Midbrain (tissue), 1 donor: Measurements from ENCODE around the gene SH3PXD2B.
"Not testable (repeated sequence)": the region's sequence is repeated elsewhere in the genome, so short reads cannot be mapped to it uniquely, and the experiment has no call there.

Source experiments
- DNase-seq: peaks from one replicate; lab custom pipeline; 2025; lab: John Stamatoyannopoulos, UW

Gene SH3PXD2B

DNA sequence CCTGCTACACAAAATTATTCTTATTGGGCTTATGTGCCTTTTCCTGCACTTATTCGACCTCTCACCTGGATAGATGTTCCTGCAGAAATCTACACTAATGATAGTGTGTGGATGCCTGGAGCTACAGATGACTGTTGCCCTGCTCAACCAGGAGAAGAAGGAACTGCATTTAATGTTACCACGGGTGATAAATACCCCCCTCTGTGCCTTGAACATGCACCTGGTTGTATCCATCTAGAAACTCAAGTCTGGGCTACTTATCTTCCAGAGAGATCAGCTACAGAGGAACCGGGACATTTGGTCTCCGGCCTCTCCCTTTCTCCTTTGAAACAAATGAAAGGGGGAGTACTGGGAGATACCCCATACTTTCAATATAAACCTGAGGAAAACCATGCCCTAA lies 54.5 kb downstream of the SH3PXD2B start:
- DNase-seq: no peak

DNA sequence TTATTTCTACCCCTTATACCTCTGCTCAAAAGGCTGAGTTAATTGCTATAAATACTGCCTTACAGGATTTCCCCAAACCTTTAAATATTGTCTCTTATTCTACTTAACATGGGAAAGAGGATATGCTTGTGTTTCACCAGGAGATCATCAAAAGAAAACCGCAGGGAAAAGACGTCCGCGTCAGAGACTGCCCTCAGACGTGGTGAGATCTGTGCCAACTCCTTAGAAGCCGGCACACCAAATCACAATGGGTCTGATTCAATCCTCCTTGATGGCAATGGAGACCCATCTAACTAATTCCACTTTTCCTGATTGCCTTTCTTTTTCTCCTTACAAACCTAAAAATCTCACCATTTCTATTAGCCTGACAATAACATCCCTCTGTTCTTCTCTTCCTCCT lies 55.0 kb downstream of the SH3PXD2B start:
- DNase-seq: no peak

DNA sequence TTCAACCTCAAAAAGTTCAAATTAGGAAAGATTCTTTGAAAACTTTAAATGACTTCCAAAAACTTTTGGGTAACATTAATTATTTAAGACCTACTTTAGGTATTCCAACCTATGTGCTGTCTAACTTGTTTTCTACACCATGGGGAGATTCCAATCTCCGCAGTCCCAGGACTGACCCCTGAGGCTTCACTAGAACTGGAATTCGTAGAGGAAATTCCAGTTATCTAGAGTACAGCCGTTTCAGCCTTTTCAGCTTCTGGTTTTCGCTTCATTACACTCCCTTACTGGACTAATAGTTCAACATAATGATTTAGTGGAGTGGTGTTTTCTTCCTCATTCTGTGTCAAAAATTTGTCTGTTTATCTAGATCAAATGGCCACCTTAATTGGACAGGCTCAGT lies 55.7 kb downstream of the SH3PXD2B start:
- not testable (repeated sequence) for DNase-seq

DNA sequence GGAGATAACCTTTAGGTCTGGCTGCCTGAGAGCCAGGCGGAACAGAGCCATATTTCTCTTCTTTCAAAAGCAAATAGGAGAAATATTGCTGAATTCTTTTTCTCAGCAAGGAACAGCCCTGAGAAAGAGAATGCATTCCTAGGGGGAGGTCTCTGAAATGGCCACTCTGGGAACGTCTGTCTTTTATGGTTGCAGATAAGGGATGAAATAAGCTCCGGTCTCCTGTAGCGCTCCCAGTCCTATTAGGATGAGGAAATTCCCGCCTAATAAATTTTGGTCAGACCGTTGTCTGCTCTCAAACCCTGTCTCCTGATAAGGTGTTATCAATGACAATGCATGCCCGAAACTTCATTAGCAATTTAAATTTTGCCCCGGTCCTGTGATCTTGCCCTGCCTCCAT lies 57.3 kb downstream of the SH3PXD2B start:
- DNase-seq: not testable (repeated sequence)

DNA sequence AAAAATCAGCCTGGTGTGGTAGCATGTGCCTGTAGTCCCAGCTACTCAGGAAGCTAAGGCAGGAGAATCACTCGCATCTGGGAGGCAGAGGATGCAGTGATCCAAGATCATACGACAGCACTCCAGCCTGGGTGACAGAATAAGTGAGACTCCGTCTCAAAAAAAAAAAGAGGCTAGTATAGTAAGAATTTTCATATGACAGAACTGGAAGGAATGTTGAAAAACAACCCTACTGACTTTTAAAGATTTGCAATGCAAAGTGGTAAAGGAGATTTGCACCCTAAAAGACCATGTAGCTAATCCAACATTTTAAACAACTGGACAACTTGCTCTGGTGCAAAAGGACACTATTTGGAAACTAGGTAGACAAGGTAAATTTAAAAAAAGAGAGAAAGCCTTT lies 58.1 kb downstream of the SH3PXD2B start:
- no peak for DNase-seq

DNA sequence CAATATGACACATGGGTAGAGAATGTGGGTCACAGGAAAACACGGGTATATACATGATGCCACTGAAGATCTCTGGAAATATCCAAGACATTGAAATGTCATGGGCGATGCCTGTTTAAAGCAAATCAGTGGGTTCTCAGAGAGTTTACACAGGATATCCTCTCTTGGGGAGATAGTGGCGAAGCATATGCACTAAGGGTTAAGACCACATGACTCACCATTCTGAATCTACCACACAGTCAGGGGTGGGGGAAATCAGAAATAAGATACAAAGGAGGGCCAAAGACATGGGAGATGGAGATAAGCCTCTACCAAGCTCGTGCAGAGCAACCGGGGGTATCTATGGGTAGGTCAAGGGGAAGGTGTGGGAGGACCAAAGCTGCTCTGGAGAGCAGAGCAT lies 58.8 kb downstream of the SH3PXD2B start:
- no peak for DNase-seq

DNA sequence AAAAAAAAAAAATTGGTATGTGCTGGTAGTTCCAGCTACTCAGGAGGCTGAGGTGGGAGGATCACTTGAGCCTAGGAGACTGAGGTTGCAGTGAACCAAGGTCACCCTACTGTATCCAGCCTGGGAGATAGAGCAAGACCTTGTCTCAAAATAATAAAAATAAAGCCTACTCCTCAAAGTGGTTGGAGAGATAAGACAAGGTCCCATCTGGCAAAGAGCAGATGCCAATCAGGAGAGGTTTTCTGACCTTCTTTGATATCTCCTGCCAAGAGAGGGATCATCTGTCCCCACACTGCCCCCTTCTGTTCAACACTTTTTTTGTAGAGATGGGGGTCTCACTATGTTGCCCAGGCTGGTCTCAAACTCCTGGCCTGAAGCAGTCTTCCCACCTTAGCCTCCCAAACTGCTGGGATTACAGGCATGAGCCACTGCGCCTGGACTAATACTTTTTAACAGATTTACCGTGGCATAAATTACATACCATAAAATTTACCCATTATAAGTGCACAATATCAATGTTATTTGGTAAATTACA lies 64.7 kb downstream of the SH3PXD2B start:
- DNase-seq: no peak

DNA sequence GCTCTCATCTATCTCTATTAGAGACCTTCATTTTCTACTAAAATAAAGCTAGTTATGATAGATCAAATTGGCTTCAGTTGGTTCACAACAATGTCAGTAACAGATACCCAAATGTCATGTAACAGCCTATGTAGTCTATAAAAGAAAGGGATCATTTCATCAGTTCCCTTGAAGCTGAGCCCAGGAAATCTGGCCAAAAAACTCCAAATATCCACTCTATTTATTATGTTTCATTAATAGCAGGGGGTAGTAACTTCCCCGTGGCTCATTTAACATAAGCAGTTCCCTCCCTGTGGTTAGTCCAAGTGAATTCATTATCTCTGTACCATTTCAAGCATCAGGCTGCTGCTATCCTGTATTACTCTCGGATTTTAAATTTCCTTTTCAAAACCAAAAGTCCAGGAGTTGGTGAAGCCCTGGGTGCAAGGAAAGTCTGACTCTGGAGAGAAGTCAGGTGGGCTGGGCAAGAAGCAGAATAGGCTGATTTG lies 66.0 kb downstream of the SH3PXD2B start:
- no peak for DNase-seq

DNA sequence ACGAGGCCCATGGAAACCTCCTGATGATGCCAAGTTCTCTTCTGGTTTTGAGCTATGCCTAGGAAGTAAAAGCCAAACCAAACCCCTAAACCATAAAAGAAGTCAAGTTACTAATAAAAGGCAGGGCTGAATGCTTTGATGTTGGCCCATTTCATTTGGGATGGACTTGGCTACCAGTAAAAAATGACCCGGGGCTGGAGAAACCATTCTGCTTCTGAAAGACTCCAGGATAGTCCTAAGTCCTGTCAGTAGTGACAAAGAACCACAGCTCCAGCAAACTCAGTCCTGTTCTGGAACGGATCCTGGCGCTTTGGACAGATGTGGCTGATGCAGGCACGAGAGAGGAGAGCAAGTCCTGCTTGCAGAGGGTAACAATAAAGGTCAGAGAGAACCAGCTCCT lies 68.6 kb downstream of the SH3PXD2B start:
- no peak for DNase-seq

DNA sequence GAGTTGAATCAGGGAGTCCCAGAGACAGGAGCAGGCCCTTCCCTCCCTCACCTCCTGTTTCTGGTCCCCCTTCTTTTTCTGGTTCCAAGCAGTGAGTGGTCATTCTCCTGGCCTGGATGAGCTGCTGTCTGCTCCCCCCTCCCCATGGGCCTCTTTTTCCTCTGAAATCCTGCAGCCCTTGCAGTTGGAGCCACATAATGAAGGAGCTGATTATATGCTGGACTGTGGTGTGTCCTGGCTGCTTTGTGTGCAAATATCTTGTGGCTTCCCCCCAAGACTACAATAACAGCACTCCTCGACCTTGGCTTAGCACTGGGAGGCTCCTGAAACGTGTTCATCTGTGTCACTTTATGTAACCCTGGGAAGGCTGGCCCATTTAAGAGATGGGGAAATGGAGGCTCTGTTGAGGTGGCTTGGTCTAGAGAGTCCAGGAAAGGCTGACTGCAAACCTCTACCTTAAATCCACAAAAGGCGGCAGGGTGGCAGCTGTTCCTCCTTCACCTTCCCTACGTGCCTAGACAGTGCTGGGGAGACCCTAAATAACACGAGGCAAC lies 69.2 kb downstream of the SH3PXD2B start:
- DNase-seq: no peak

DNA sequence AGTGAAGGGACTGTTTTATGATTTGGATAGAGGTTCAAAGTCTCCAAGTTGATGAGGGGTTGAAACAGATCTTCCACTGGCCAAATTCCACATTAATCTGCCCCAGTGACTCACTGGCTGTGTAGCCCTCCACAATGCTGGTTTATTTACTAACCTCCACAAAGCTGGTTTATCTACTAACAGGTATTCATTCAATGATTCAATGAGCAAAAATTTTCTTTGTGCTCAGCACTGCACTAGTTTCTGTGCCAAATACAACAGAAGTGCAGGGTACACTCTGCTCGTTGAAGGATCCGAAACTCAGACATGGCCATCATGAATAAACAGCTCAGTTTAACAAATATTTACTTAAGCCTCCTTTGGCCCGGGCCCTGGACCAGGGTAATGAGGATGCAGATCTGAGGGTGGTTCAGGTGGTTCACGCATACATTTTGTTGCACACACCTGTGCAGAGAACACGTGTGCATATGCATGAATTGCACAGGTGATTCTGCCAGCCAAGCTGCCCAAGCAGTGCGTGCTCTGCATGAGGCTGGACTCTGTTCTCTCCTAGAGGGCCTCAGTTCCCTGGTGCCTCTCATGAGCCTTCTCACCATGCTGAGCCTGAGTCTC lies 71.0 kb downstream of the SH3PXD2B start:
- no peak for DNase-seq

DNA sequence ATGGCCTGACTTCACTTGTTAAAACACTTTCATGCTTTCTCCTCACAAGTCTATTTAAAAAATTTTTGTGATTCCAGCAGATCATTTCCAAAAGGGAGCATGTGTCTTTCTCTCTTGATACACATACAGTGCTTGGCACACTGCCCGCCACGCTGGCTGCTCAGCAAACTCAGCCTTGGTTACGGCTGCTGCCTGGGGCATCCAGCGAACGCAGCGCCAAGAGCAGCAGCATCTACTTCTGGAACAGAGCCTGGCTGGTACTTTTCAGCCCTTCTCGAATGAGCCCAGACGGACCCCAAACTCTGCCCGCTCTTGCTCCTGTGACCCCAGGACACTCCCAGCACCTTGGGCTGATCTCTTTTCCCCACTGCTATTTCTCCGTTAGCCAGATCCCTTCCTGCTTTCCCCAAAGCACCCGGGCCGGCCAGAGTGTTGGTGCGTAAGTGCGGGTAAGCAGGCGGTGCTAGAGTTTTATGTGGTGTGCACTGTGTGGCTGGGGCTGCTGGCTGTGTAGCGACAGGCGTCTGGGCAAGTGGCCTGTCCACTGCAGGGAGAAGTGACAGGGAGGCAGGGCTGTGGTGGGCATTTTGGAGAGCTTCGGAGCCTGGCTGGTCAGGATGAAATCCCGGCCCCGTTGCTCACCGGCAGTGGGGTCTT lies 73.2 kb downstream of the SH3PXD2B start:
- peak; percentile 83 for DNase-seq

DNA sequence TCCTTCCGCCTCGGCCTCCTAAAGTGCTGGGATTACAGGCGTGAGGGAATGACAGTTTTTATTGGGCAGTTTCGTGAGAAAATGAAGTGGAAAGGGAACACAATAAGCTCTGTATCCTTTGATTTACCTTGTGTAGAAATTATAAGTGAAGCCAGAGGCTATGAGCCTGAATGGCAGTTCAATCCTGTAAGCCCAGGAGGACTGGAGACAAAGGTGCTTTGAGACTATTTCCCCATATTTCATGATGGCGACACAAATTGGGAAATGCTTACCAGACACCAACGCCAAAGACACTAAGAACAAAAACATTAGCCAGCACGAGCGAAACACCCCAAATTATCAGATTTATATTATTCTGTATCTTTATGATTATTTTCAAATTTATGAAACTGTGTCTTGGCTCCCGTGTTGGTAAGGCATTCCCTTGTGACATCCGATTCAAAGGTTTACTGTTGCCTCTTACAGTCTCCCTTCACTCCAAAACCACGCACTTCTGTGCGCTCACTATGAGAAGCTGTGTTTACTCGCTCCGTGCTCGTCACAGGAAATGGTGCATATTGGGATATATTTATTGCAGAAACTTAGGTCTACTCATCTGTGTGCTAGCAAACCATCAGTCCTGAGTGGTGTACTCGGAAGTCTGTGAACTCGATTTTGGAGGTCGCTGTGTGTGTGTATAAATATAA lies 73.9 kb downstream of the SH3PXD2B start:
- DNase-seq: no peak

DNA sequence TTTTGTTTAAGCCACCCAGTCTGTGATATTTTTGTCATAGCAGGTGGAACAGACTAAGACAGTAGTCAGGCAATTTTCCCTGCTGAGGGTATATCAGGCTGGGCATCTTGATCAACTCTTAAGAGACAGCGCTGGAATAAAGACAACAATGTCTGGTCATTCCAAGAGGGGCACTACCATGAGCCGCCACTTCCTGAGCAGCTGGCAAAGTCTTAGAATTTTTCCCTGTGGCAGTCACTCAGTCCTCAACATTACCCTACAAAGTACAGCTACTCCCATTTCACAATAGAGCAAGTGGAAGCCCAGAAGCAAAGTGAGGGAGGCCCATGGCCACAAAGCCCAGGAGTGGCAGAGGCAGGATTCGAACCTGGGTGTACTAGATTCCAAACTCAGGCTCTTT lies 74.8 kb downstream of the SH3PXD2B start:
- DNase-seq: no peak

DNA sequence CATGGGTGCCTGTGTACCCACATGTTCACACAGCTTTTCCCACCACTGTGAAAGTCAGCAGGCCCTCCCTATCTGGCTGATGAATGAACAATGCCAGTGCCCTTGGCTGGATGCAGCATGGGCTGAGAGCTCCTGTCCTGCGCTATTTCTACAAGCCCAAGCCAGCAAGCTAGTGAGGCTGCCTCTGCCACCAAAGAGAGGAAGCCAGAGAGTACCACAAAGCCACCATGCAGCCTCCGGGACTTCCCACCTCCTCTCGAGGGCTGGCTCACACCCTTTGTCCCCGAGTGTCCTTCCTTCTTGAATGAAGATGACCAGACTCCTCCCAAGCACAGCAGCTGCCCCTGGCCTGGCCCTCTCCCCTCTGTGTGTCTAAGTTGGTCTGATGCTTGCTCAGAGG lies 76.5 kb downstream of the SH3PXD2B start:
- DNase-seq: peak; percentile 12

DNA sequence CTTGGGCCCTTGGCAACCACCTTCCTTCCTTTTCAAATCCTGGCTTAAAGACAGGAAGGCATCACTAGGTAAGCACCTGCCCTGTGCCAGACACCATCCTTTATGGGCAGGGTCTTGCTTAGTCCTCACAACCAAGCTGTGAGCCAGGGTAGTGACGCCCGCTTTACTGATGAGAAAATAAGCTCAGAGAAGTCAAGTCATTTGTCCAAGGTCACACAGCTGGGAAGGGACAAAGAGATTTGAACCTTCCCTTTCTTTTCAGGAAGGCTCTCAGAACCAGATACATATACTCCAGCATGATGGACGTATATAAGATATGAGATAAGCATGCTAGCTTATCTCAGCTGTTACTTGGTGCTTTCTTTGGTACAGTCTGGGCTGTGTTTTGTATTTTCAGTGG lies 76.9 kb downstream of the SH3PXD2B start:
- DNase-seq: no peak

DNA sequence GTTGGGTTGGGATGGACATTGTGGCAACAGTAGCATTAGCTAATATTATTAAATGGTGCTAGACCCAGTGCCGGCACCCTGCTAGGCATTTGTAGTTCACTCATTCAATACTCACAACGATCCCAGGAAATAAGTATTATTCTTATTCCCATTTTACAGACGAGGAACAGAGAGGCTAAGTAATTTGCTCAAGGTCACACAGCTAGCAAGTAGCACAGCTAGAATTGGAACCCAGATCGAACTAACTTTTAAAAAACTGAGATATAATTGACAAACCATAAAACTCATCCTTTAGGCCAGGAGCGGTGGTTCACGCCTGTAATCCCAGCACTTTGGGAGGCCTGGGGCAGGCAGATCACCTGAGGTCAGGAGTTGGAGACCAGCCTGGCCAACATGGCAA lies 79.5 kb downstream of the SH3PXD2B start:
- DNase-seq: no peak

DNA sequence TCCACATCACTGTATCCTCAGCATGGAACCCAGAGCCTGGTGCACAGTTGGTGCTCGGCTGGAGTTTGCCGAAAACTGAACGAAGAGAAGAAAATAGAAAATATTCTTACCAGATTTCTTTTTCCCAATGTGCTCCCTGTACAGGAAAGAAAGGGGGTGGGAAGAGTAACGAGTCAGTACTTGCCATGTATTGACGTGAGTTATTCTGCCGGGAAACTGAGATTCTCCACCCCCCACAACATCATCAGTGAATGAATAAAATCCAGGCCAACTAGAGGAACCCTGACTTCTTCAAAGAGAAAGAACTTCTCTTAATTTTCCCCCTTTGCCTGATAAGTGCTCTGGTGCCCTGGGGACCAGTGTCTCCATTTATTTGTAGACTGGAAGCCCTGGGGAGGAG lies 80.6 kb downstream of the SH3PXD2B start:
- no peak for DNase-seq

DNA sequence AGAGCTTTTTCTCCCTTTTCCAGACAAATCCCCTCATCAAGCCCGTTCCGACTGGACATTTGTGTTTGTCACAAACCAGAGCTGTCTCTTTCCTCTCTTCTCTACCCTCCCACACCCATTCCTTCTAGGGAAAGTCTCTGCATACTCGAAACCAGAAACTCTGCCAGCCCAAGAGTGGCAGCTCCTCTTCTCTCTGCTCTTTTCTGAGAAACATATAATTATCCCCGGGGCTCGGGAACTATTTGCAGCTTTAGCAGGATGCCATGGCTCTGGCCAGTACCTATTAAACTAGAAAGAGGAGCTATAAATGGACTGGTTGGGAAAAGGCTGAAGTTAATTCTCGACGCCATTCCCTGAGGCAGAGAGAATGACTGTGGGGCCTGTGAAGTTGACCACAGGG lies 82.6 kb downstream of the SH3PXD2B start:
- DNase-seq: no peak

DNA sequence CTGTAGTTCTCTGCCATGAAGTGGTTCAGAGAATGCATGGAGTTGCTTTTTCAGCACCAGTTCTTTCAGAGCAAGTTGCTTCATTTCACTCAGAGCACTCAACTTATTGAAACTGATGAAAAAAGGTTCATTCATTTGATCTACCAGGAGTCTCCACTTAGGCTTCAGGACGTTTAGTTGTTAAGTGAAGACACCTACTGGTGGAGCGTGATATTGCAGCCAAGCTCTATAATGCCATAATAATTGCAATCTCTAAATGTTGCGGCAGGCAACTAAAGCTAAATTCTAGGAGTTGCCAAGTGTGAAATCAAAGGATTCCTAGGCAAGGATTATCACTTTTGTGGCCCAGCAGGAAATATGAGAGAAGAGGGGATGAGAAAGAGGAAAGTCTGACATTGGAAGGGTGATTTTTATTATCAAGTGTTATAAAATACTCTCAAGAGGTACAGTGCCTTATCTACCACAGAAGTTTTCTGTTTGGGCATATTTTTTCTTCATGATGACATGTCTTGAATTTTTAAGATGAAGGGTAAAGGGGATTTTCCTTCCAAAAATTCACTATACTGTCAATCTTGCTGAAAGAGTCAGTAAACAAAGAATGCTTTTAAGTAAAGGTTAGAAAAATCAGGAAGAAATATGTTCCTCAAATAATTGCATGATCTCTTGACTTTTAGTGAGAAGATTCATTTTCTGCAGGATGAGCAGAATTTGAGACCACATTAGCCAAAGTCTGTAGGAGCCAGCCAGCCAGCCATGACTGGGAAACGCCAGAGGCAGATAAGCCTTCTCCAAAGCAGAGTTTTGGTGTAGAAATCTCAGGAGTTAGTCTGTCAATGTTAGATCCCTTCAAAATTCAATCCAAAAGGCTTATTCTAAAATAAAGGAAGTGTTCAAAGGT lies 83.4 kb downstream of the SH3PXD2B start:
- no peak for DNase-seq

DNA sequence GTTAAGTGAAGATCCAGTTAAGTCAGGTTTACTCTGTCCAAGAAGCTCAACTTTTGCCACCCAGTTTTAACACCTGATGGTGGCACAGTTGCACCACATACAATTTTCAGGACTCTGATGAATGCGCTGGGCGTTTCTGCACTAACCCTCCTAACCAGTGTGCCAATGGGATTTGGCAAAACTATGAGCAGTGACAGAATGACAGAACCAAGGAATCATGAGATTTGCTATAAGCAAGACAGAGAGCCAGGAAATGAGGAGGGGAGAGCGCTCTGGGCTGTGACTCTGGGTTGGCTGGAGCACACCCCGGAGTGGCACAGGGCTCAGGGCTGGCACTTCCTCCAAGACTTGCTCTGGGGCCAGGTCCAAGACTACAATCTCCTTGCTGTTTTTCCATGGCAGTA lies 84.1 kb downstream of the SH3PXD2B start:
- DNase-seq: peak; percentile 54

DNA sequence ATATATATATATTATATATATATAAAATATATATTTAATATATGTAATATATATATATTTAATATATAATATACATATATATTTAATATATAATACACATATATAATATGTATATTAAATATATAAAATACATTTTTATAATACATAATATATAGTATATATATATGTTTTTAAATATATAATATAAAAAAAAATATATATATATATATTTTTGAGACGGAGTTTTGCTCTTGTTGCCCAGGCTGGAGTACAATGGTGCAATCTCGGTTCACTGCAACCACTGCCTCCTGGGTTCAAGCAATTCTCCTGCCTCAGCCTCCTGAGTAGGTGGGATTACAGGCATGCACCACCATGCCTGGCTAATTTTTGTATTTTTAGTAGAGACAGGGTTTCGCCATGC lies 85.6 kb downstream of the SH3PXD2B start:
- not testable (repeated sequence) for DNase-seq
